HG03565 (cell line): ENCODE measurements around the gene PLEK2.
"Not testable (repeated sequence)": the region's sequence is repeated elsewhere in the genome, so short reads cannot be mapped to it uniquely, and the experiment has no call there.

Experiments used
- ATAC-seq: cut with Tn5 transposase; IDR thresholded peaks from one replicate; pipeline ENCODE4 v1.9.1; 2021; ENCODE audit warnings: mild to moderate bottlenecking, moderate library complexity; ENCODE audit not compliant: unreplicated experiment

Gene PLEK2

DNA sequence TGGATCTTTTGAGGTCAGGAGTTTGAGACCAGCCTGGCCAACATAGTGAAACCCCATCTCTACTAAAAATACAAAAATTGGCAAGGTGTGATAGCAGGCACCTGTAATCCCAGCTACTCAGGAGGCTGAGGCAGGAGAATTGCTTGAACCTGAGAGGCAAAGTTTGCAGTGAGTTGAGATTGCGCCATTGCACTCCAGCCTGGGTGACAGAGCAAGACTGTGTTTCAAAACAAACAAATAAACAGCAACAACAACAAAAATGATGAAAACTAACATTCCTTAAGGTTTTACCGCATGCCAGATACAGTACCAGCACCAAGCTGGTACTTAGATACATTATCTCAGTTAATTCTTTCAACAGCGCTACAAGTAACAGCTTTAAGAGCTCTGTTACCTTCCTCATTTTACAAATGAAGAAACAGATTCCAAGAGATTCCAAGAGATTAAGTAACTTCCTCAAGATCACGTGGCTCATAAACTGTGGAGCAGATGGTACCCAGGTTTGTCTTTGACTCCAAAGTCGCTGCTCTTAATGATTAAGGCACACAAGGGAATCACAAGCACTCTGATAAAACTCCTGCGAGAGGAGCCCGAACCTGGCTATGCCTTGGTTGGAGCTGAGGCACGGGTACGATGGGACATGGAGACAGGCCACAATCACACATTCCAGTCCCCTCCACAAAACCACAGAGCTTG, 17.7 kb upstream of the PLEK2 start:
- ATAC-seq = no peak

- ATAC-seq = no peak
Measured at GRCh38 chr14:67428501-67429031, 16.6 kb upstream of the PLEK2 start.

DNA sequence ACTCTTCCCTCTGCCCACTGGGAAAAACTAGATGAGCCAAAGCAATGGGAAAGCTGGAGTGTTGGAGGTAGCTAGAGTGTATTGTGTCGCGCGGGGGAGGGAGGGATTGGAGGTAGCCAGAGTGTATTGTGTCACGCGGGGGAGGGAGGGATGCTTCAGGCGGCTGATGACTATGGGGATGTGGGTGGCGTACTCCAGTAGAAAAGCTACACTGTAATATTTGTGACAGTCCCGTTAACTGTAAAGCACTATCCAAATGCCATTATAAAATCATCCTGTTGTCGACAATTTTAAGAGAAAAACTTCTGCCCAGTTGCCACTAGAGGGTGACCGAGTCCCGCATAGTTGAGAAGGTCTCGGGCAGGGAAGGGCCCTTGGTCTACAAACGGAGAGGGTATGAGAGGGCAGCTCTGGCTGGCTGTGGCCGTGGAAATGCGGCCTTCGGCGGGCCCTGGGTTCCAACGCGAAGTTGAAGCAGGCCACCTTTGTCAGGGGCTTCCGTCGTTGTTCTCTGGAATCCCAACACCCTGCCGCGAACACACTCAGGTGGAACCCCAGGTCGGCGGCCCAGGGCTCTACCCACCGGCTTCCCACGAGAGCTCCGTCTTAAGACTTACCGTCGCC, 15.1 kb upstream of the PLEK2 start:
- ATAC-seq = no peak

GRCh38 chr14:67426161-67426560, 14.2 kb upstream of the PLEK2 start:
- no peak for ATAC-seq

GRCh38 chr14:67425608-67426007, 13.6 kb upstream of the PLEK2 start:
- no peak for ATAC-seq

DNA sequence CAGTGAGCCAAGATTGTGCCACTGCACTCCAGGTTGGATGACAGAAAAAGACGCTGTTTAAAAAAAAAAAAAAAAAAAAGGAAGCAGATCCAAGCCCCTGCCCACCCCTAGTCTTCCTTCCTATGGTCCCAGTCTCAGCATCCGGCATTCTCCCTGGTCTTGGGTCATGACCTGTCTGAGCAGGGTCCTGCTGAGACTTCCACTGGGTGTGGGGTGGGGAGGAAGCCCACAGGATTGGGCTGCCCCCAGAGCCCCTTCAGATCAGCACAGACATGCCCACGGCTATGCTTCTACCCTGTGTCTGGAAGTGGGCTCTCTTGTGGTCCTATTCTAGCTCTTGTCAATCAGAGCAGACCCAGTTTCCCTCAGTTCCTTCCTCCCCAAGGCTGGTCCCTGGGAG, 12.6 kb upstream of the PLEK2 start:
- no peak for ATAC-seq

GRCh38 chr14:67423424-67423823, 11.5 kb upstream of the PLEK2 start:
- ATAC-seq = no peak

DNA sequence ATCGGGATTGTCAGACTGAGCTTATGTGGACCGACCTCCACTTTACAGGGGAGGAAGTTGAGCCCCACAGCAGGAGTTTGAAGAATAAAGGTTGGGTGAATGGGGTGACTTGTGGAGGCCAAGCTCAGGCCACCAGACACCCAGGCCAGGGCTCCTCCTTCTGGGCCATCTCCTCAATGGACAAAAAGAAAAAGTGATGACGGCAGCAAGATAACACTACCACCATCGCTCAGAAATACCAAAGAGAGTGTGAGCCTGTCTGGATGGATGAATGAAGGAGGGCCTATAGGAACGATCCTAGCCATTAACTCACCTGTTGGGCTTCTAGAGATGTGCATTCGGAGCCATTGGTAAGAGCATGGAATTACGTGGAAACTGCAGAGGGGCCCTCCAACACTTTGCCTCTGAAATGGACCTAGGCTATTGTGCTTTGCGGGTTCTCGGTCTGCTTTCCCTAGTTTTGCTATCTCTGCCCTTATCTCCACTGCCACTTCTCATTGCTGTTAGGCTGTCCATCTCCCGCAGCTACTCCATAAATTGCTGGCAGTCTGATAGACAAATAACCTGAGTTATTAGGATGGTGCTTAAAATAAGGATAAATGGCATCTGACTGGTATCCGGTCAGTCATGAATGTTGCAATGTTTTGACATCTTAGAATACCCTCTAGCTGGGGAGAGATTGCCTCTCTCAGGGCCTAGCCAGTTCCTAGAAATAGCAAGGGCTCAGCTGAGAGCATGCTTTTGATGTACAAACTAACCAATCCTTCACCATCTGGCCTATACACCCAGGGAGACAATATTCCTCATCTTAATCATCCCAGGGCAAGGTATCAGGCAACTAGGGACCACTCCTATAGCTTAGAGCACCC, 9.6 kb upstream of the PLEK2 start:
- no peak for ATAC-seq

DNA sequence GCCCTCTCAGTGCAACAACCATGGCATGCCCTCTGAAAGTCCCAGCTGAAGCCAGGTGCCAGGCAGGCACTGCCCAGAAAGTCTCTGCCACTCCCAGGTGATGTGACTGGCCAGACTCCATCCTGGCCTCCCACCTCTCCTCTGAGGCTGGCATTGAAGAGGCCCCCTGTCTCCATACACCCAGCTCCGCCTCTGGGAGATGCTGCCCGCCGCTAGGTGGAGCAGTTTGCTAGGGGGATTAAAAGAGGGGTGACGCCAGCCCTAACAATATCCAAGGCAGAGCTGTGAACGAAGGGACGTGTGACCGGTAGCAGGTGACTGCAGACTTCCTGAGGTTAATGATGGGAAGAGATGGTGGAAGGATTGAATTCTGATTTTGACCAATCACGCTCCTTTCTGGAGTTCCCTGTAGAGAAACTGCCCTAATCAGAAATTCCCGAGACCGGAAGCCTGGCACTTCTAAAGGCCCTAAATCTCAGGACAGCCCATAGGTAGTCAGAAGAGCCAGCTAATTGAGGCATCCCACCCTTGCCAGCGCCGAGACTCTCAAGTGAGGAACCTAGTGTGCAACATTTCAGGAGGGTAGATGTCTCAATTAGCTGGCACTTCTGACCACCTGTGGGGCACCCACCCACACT, 8.3 kb upstream of the PLEK2 start:
- ATAC-seq = no peak

DNA sequence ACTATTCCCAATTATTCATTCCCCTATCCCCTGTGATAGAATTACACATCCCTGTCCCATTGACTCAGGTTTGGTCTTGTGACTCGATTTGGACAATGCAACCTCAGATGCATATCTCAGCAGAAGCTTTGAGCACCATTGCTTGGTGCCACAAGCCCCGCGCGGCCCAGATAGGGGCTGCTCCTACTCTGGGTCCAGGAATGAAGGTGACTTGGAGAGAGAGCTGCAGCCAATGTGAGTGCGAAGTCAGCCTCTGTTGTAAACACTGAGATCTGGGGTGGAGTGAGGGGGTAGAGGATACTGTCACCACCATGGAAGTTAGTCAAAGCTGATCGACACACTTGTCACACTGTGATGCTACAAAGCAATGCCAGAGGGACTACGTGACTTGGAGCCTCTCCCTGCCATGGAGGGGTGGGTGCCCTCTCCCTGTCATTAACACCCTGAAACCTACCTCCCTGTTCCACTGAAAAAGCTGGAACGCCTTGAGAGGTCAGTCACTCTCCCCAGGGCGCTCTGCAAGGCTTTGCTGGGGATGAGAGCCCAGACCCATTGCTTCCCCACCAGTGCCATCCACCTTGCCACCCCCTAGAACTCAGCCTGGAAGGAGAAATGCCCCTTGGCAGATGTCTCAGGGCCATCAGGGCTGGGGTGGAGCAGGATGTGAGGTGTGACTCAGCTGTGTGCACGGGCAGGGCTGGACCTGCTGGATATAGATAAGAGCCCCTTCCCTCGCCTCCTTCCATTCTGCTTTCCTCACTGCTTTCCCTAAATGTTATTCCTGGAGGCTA, 6.6 kb upstream of the PLEK2 start:
- no peak for ATAC-seq

- ATAC-seq = no peak
Measured at GRCh38 chr14:67417633-67418032, 5.7 kb upstream of the PLEK2 start.

DNA sequence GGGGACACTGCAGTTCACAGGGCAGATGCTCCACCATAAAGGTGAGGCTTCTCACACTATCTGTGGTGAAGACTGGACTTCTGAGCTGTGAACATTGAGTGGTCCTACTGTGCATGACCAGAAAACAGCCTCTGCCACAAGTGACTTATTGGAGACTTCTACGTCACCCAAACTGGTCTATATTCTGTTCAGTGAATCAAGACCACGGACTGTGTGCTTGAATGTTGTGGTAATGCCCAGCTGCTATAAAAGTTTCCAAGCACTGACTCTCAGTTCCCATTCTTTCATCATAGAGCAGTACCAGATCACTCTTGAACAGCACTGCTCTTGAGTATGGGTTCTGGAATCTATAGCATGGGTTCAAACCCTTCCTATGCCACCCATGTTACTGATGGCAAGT, 4.8 kb upstream of the PLEK2 start:
- ATAC-seq = no peak

GRCh38 chr14:67416085-67416484, 4.1 kb upstream of the PLEK2 start:
- no peak for ATAC-seq

- ATAC-seq = not testable (repeated sequence)
Measured at GRCh38 chr14:67415610-67416009, 3.6 kb upstream of the PLEK2 start.

GRCh38 chr14:67413806-67414769, 2.1 kb upstream of the PLEK2 start:
- no peak for ATAC-seq

DNA sequence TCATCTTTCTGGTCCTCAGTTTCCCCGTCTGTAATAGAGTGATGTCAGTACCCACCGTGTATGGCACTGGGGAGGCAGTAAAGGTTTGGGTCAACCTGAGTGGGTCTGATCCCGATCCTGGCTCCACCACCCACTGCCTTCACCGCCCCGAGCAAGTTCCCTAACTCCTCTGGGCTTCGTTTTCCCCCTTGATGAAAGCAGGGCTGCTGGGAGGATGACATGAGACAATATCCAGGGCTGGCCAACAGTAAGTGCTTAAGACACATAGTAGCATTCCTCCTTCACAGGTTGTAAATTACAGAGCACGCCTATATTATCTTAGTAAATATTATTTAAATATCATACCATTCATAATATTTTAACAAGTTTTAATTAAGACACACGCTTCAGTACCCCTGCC, 595 bp downstream of the PLEK2 start:
- no peak for ATAC-seq

DNA sequence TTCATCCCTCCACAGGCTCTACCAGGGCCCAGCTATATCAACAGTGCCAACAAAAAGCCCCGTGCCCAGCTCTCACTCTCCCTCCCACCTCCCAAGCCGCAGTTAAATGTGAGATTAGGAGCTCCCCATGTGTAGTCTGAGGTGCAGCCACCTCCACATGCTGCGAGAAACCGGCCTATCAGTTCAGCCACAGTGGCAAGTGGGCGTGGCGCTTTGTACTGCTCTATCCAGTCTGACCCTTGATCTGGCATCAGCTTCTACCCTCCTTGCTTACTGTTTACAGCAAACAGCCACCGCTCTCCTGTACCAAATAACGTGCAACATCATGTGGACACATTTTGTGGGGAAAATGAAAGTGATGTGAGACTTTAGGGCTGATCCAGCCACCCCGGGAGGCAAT, 1.7 kb downstream of the PLEK2 start:
- ATAC-seq = no peak

GRCh38 chr14:67409461-67409860, 2.5 kb downstream of the PLEK2 start:
- no peak for ATAC-seq

GRCh38 chr14:67408122-67408801, 3.7 kb downstream of the PLEK2 start:
- not testable (repeated sequence) for ATAC-seq
